Nephron progenitor cell (in vitro differentiated cells): ENCODE measurements around the gene RAB40B.

Experiments
- DNase-seq: peaks from one replicate; pipeline ENCODE4 v3.0.0; 2021
- H3K27ac Mint-ChIP-seq: 2 replicates; pipeline ENCODE4 v1.8.0; 2021; ENCODE audit warnings: mild to moderate bottlenecking, moderate library complexity, mixed read lengths
- H3K27me3 Mint-ChIP-seq: 2 replicates; pipeline ENCODE4 v1.8.0; 2021; ENCODE audit warnings: mild to moderate bottlenecking, low read depth, mixed read lengths; ENCODE audit not compliant: poor library complexity
- H3K36me3 Mint-ChIP-seq: 2 replicates; pipeline ENCODE4 v1.8.0; 2021; ENCODE audit warnings: low read depth, mixed read lengths
- H3K4me1 Mint-ChIP-seq: 2 replicates; pipeline ENCODE4 v1.8.0; 2021; ENCODE audit warnings: mixed read lengths
- H3K4me3 Mint-ChIP-seq: 2 replicates; pipeline ENCODE4 v1.8.0; 2021; ENCODE audit warnings: mild to moderate bottlenecking, moderate library complexity, mixed read lengths
- H3K9me3 Mint-ChIP-seq: 2 replicates; pipeline ENCODE4 v1.8.0; 2021; ENCODE audit warnings: mild to moderate bottlenecking, moderate library complexity, mixed read lengths
- CTCF ChIP-seq: fragments of 200-600 bp; sonication (generic); IDR thresholded peaks from 2 replicates; pipeline ENCODE4 v1.5.0; 2021; ENCODE audit warnings: antibody characterized with exemption

Gene RAB40B

GRCh38 chr17:82630212-82630611, 68.3 kb downstream of the RAB40B start:
- no peaks in the 10 kb centered on the region for H3K9me3 Mint-ChIP-seq
- DNase-seq = no peak
- H3K4me3 Mint-ChIP-seq = no peak overlapping the region
- peaks cover 50% of the 10 kb centered on the region for H3K36me3 Mint-ChIP-seq
- no peaks in the 10 kb centered on the region for H3K4me1 Mint-ChIP-seq
- H3K27me3 Mint-ChIP-seq = peaks cover 2% of the 10 kb centered on the region
- peak overlapping the region; percentile 68 for H3K27ac Mint-ChIP-seq
- TF ChIP-seq CTCF = no peak

- peaks cover 2% of the 10 kb centered on the region for H3K27me3 Mint-ChIP-seq
- peaks cover 51% of the 10 kb centered on the region for H3K36me3 Mint-ChIP-seq
- H3K4me3 Mint-ChIP-seq = no peak overlapping the region
- DNase-seq = no peak
- H3K4me1 Mint-ChIP-seq = no peaks in the 10 kb centered on the region
- peak overlapping the region; percentile 89 for H3K27ac Mint-ChIP-seq
- no peaks in the 10 kb centered on the region for H3K9me3 Mint-ChIP-seq
- TF ChIP-seq CTCF = no peak
Observed at GRCh38 chr17:82629748-82630147, 68.8 kb downstream of the RAB40B start.

- Mint-ChIP-seq H3K4me3 (no peak overlapping the region), H3K27ac (peak overlapping the region; percentile 6), H3K9me3 (no peaks in the 10 kb centered on the region), H3K27me3 (peaks cover 4% of the 10 kb centered on the region), H3K36me3 (peaks cover 56% of the 10 kb centered on the region), H3K4me1 (peaks cover 6% of the 10 kb centered on the region)
- no peak for DNase-seq
- no peak for TF ChIP-seq CTCF
Observed at GRCh38 chr17:82627405-82627804, 71.1 kb downstream of the RAB40B start.

- Mint-ChIP-seq H3K4me3 (no peak overlapping the region), H3K27ac (peak overlapping the region; percentile 90), H3K27me3 (peaks cover 3% of the 10 kb centered on the region), H3K4me1 (peaks cover 6% of the 10 kb centered on the region), H3K36me3 (peaks cover 78% of the 10 kb centered on the region), H3K9me3 (no peaks in the 10 kb centered on the region)
- DNase-seq = no peak
- TF ChIP-seq CTCF = no peak
Observed at GRCh38 chr17:82623707-82624106, 74.8 kb downstream of the RAB40B start.

- peaks cover 70% of the 10 kb centered on the region for H3K36me3 Mint-ChIP-seq
- no peak for DNase-seq
- peaks cover 6% of the 10 kb centered on the region for H3K4me1 Mint-ChIP-seq
- H3K27me3 Mint-ChIP-seq = peaks cover 3% of the 10 kb centered on the region
- H3K9me3 Mint-ChIP-seq = no peaks in the 10 kb centered on the region
- H3K4me3 Mint-ChIP-seq = no peak overlapping the region
- no peak for TF ChIP-seq CTCF
- H3K27ac Mint-ChIP-seq = no peak overlapping the region
Observed at GRCh38 chr17:82619641-82620040, 78.9 kb downstream of the RAB40B start.

GRCh38 chr17:82619211-82619610, 79.3 kb downstream of the RAB40B start:
- no peak overlapping the region for H3K4me3 Mint-ChIP-seq
- H3K9me3 Mint-ChIP-seq = no peaks in the 10 kb centered on the region
- no peak for TF ChIP-seq CTCF
- DNase-seq = no peak
- H3K27ac Mint-ChIP-seq = peak overlapping the region; percentile 71
- H3K36me3 Mint-ChIP-seq = peaks cover 70% of the 10 kb centered on the region
- peaks cover 3% of the 10 kb centered on the region for H3K27me3 Mint-ChIP-seq
- peaks cover 10% of the 10 kb centered on the region for H3K4me1 Mint-ChIP-seq
